Astrocyte (in vitro differentiated cells and primary cell): ENCODE data around the gene UBE2L6. TPM values are rescaled to one million over a fixed set of nuclear protein-coding genes. Genes with fewer than 3 reads are reported as not detected.

Experiments
- DNase-seq: peaks from one replicate; pipeline ENCODE4 v3.0.0-alpha.2; 2010; ENCODE audit warnings: low read depth
- FAIRE-seq: peaks from 2 replicates; lab custom pipeline; 2011; peaks lifted over from hg19 to GRCh38; lab: Jason Lieb, UNC
- H2AFZ ChIP-seq: 2 replicates; pipeline ENCODE4 v1.6.0; 2012; ENCODE audit warnings: low read depth, low read length, inconsistent platforms
- H3K27ac ChIP-seq: 2 replicates; pipeline ENCODE4 v1.5.1; 2011; ENCODE audit warnings: low read depth, low read length, inconsistent platforms
- H3K27me3 ChIP-seq: 2 replicates; pipeline ENCODE4 v1.6.0; 2011; ENCODE audit warnings: low read length, inconsistent platforms; ENCODE audit not compliant: insufficient read depth
- H3K36me3 ChIP-seq: 2 replicates; pipeline ENCODE4 v1.5.1; 2011; ENCODE audit warnings: low read length, inconsistent platforms; ENCODE audit not compliant: insufficient read depth
- H3K4me1 ChIP-seq: 2 replicates; pipeline ENCODE4 v1.5.1; 2011; ENCODE audit warnings: low read length, inconsistent platforms; ENCODE audit not compliant: insufficient read depth
- H3K4me2 ChIP-seq: 2 replicates; pipeline ENCODE4 v1.6.0; 2012; ENCODE audit warnings: low read length, inconsistent platforms
- H3K4me3 ChIP-seq: 2 replicates; pipeline ENCODE4 v1.5.1; 2011; ENCODE audit warnings: low read depth, mild to moderate bottlenecking, low read length, inconsistent platforms; ENCODE audit not compliant: insufficient read depth
- H3K79me2 ChIP-seq: 2 replicates; pipeline ENCODE4 v1.6.0; 2012; ENCODE audit warnings: mild to moderate bottlenecking, low read length, inconsistent platforms; ENCODE audit not compliant: insufficient read depth
- H3K9ac ChIP-seq: 2 replicates; pipeline ENCODE4 v1.6.0; 2012; ENCODE audit warnings: mild to moderate bottlenecking, low read length, inconsistent platforms
- H3K9me3 ChIP-seq: 2 replicates; pipeline ENCODE4 v1.5.1; 2012; ENCODE audit warnings: low read depth, mild to moderate bottlenecking, low read length, inconsistent platforms; ENCODE audit not compliant: insufficient read depth
- H4K20me1 ChIP-seq: 2 replicates; pipeline ENCODE4 v1.6.0; 2012; ENCODE audit warnings: low read length, inconsistent platforms; ENCODE audit not compliant: insufficient read depth
- H3K27ac Mint-ChIP-seq: one replicate; pipeline ENCODE4 v1.8.0; 2021; ENCODE audit warnings: mild to moderate bottlenecking, mixed read lengths; ENCODE audit not compliant: unreplicated experiment
- H3K27me3 Mint-ChIP-seq: one replicate; pipeline ENCODE4 v1.8.0; 2021; ENCODE audit warnings: low read depth, mixed read lengths; ENCODE audit not compliant: unreplicated experiment
- H3K36me3 Mint-ChIP-seq: one replicate; pipeline ENCODE4 v1.8.0; 2021; ENCODE audit warnings: low read depth, mixed read lengths; ENCODE audit not compliant: unreplicated experiment
- H3K4me1 Mint-ChIP-seq: one replicate; pipeline ENCODE4 v1.8.0; 2021; ENCODE audit warnings: low read depth, mixed read lengths; ENCODE audit not compliant: unreplicated experiment
- H3K4me3 Mint-ChIP-seq: one replicate; pipeline ENCODE4 v1.8.0; 2021; ENCODE audit warnings: mild to moderate bottlenecking, moderate library complexity, mixed read lengths; ENCODE audit not compliant: unreplicated experiment
- H3K9me3 Mint-ChIP-seq: one replicate; pipeline ENCODE4 v1.8.0; 2021; ENCODE audit warnings: mild to moderate bottlenecking, mixed read lengths; ENCODE audit not compliant: unreplicated experiment
- CTCF ChIP-seq: IDR thresholded peaks from 2 replicates; pipeline ENCODE4 v1.5.1; 2011; ENCODE audit warnings: low read depth, mild to moderate bottlenecking, inconsistent platforms, low read length, moderate library complexity; ENCODE audit not compliant: insufficient read depth
- EZH2 ChIP-seq: IDR thresholded peaks from 2 replicates; pipeline ENCODE4 v1.6.1; 2012; ENCODE audit warnings: mild to moderate bottlenecking, low read length, inconsistent platforms; ENCODE audit not compliant: insufficient read depth
- total RNA-seq: library from RNA; stranded (reverse); gene quantifications from 2 replicates; pipeline ENCODE4 v1.2.1, GENCODE V29; 2021

The UBE2L6 gene
- total RNA-seq, 1 donor from 2014 or later = 159 TPM

- Mint-ChIP-seq H3K27ac (no peak overlapping the region), H3K4me1 (peaks cover 4% of the 10 kb centered on the region), H3K4me3 (peak overlapping the region; percentile 50), H3K9me3 (no peaks in the 10 kb centered on the region), H3K27me3 (peaks cover 8% of the 10 kb centered on the region), H3K36me3 (peaks cover 19% of the 10 kb centered on the region)
- no peak overlapping the region for H3K4me2 ChIP-seq
- no peaks in the 10 kb centered on the region for H3K27me3 ChIP-seq
- FAIRE-seq = no peak
- H3K79me2 ChIP-seq = no peaks in the 10 kb centered on the region
- DNase-seq = no peak
- H4K20me1 ChIP-seq = no peaks in the 10 kb centered on the region
- H3K9ac ChIP-seq = no peak overlapping the region
- H3K4me1 ChIP-seq = no peaks in the 10 kb centered on the region
- no peak overlapping the region for H3K27ac ChIP-seq
- H3K36me3 ChIP-seq = no peaks in the 10 kb centered on the region
- H3K9me3 ChIP-seq = no peaks in the 10 kb centered on the region
- H3K4me3 ChIP-seq = no peak overlapping the region
- TF ChIP-seq EZH2 = no peak
- TF ChIP-seq CTCF = no peak
- H2AFZ ChIP-seq = no peak overlapping the region
These were observed 20.5 kb downstream of the UBE2L6 start for GRCh38 chr11:57546869-57547475.

DNA sequence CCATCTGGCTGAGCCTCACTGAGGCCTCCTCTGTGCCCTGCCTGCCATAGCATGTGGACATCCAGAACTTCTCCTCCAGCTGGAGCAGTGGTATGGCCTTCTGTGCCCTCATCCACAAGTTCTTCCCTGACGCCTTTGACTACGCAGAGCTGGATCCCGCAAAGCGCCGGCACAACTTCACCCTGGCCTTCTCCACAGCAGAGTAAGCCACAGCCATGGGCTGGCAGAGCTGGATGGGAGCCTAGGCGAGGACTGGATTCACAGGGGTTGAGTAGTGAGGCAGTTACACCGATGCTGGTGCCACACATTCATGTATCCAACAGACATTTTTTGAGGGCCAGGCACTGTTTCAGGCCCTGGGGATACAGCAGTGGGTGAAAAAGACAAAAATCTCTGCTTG lies 21.0 kb downstream of the UBE2L6 start:
- Mint-ChIP-seq H3K27me3 (peaks cover 11% of the 10 kb centered on the region), H3K9me3 (no peaks in the 10 kb centered on the region), H3K4me3 (no peak overlapping the region), H3K36me3 (peaks cover 14% of the 10 kb centered on the region), H3K4me1 (peaks cover 4% of the 10 kb centered on the region), H3K27ac (no peak overlapping the region)
- DNase-seq (no peak), FAIRE-seq (no peak)
- Histone ChIP-seq H2AFZ (no peak overlapping the region), H3K4me1 (no peaks in the 10 kb centered on the region), H3K36me3 (no peaks in the 10 kb centered on the region), H3K4me3 (no peak overlapping the region), H3K9ac (no peak overlapping the region), H3K4me2 (no peak overlapping the region), H3K9me3 (no peaks in the 10 kb centered on the region), H3K27me3 (no peaks in the 10 kb centered on the region), H3K79me2 (no peaks in the 10 kb centered on the region), H4K20me1 (no peaks in the 10 kb centered on the region), H3K27ac (no peak overlapping the region)
- TF ChIP-seq EZH2 (no peak), CTCF (no peak)

DNA sequence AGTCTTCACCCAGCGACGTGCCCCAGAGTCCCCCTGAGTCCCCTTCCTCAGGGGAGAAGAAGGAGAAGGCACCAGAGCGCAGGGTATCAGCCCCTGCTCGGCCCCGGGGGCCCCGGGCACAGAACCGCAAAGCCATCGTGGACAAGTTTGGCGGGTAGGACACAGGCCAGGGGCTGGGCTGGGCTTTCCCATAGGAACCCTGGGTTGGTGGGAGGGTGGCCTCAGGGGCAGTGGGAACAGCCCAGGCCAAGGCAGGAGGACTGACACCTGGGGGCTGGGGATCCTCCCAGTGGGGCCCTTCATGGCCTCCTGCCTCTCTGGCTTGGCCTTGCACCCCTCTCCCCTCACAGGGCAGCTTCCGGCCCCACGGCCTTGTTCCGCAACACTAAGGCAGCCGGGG lies 21.6 kb downstream of the UBE2L6 start:
- Mint-ChIP-seq H3K4me1 (peaks cover 4% of the 10 kb centered on the region), H3K36me3 (peaks cover 16% of the 10 kb centered on the region), H3K4me3 (no peak overlapping the region), H3K27me3 (peaks cover 11% of the 10 kb centered on the region), H3K27ac (no peak overlapping the region), H3K9me3 (no peaks in the 10 kb centered on the region)
- H3K4me2 ChIP-seq = no peak overlapping the region
- no peak overlapping the region for H2AFZ ChIP-seq
- H3K4me1 ChIP-seq = no peaks in the 10 kb centered on the region
- no peak for FAIRE-seq
- TF ChIP-seq EZH2 = no peak
- TF ChIP-seq CTCF = no peak
- H3K27me3 ChIP-seq = no peaks in the 10 kb centered on the region
- no peak overlapping the region for H3K4me3 ChIP-seq
- H3K36me3 ChIP-seq = no peaks in the 10 kb centered on the region
- H4K20me1 ChIP-seq = no peaks in the 10 kb centered on the region
- no peak for DNase-seq
- no peak overlapping the region for H3K9ac ChIP-seq
- no peaks in the 10 kb centered on the region for H3K9me3 ChIP-seq
- H3K79me2 ChIP-seq = no peaks in the 10 kb centered on the region
- no peak overlapping the region for H3K27ac ChIP-seq
